HUES48 (cell line): ENCODE measurements around the gene ITGA7.

ENCODE experiments used
- H3K27ac ChIP-seq: one replicate; pipeline ENCODE4 v1.7.0; 2013; ENCODE audit warnings: low read depth, low read length, inconsistent platforms
- H3K27me3 ChIP-seq: 2 replicates; pipeline ENCODE4 v1.6.1; 2013; ENCODE audit warnings: mild to moderate bottlenecking, low read length; ENCODE audit not compliant: control insufficient read depth, insufficient read depth
- H3K36me3 ChIP-seq: 2 replicates; pipeline ENCODE4 v1.6.1; 2013; ENCODE audit warnings: low read length; ENCODE audit not compliant: control insufficient read depth, insufficient read depth
- H3K4me1 ChIP-seq: 2 replicates; pipeline ENCODE4 v1.6.1; 2013; ENCODE audit warnings: mild to moderate bottlenecking, low read length; ENCODE audit not compliant: control insufficient read depth, insufficient read depth
- H3K4me3 ChIP-seq: 2 replicates; pipeline ENCODE4 v1.5.1; 2013; ENCODE audit warnings: mild to moderate bottlenecking, low read depth, low read length
- H3K9ac ChIP-seq: 2 replicates; pipeline ENCODE4 v1.6.1; 2013; ENCODE audit warnings: mild to moderate bottlenecking, low read depth, low read length, moderate library complexity
- H3K9me3 ChIP-seq: 2 replicates; pipeline ENCODE4 v1.6.1; 2013; ENCODE audit warnings: low read length; ENCODE audit not compliant: control insufficient read depth, insufficient read depth

Gene ITGA7

DNA sequence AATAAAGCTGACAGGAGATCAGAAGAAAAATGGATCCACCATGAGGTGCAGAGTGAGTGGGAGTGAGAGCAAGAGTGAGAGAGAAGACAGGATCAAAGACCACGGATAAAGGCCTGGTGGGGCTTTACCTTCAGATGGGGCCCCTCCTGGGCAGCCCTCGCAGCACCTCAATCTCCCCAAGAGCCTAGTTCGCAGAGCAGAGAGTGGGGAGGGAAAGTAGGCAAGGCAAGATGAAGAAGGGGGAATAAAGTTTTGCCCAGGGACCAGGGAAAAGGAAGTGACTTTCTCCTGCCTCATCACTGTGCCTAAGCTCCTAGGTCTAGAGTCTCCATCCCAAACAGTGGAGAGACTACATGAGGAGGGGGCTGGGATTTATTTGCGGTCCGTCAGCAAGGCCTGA, 60.7 kb downstream of the ITGA7 start:
- peaks cover 12% of the 10 kb centered on the region for H3K9me3 ChIP-seq
- no peak overlapping the region for H3K4me3 ChIP-seq
- H3K27ac ChIP-seq, result no peak overlapping the region
- no peaks in the 10 kb centered on the region for H3K36me3 ChIP-seq
- H3K27me3 ChIP-seq, result no peaks in the 10 kb centered on the region
- H3K4me1 ChIP-seq, result 0 out of 2 replicates have a peak, but pooled peaks cover 5% of the 10 kb centered on the region
- no peak overlapping the region for H3K9ac ChIP-seq

GRCh38 chr12:55644591-55644990, 63.1 kb downstream of the ITGA7 start:
- H3K27me3 ChIP-seq, result no peaks in the 10 kb centered on the region
- no peak overlapping the region for H3K27ac ChIP-seq
- 0 out of 2 replicates have a peak, but pooled peaks cover 5% of the 10 kb centered on the region for H3K4me1 ChIP-seq

DNA sequence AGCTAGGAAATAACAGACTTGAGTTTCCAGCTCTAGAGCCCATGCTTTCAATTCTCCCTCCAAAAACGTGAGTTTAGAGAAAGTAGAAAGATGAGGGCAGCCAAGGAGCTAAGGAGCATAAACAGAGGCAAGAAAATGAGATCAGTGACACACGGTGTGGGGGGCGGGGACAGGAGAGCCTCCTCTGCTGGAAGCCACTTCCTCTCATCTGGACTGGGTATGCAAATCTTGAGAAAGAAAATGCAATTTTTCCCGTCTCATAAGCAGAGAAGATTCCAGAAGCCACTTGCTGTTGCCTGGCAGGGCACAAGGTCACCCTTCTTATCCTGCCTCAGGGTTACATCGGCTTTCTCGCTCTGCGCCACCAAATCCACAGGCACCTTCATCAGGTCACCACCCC, 65.0 kb downstream of the ITGA7 start:
- Histone ChIP-seq H3K27ac (no peak overlapping the region), H3K27me3 (no peaks in the 10 kb centered on the region), H3K4me1 (0 out of 2 replicates have a peak, but pooled peaks cover 5% of the 10 kb centered on the region), H3K36me3 (no peaks in the 10 kb centered on the region), H3K9me3 (peaks cover 6% of the 10 kb centered on the region; the same call in 1 of the 2 replicates), H3K4me3 (no peak overlapping the region), H3K9ac (no peak overlapping the region)

More at GRCh38 chr12:55644591-55644990, 63.1 kb downstream of the ITGA7 start:
- Histone ChIP-seq H3K36me3 (no peaks in the 10 kb centered on the region), H3K4me3 (no peak overlapping the region), H3K9me3 (peaks cover 8% of the 10 kb centered on the region), H3K9ac (no peak overlapping the region)

DNA sequence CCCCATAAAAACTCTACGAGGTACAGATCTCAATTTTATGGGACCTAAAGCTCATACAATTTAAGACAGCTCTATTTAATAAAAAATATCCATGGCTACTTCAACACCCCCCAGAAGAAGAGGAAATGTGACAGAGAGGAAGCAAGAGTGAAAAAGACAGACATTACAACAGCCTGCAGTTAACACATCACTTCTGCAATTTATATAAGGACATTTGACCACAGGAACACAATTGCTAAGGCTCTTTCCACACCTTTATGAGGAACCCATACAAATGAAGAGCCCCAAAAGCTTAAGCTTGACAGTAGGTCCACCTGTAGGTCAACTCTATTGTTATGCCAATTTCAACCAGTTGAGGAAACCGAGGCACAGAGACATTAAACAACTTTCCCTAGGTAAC, 65.4 kb downstream of the ITGA7 start:
- no peaks in the 10 kb centered on the region for H3K27me3 ChIP-seq
- 0 out of 2 replicates have a peak, but pooled peaks cover 5% of the 10 kb centered on the region for H3K4me1 ChIP-seq
- H3K9ac ChIP-seq, result no peak overlapping the region
- peaks cover 6% of the 10 kb centered on the region; the same call in 1 of the 2 replicates for H3K9me3 ChIP-seq
- H3K36me3 ChIP-seq, result no peaks in the 10 kb centered on the region
- no peak overlapping the region for H3K4me3 ChIP-seq
- no peak overlapping the region for H3K27ac ChIP-seq

DNA sequence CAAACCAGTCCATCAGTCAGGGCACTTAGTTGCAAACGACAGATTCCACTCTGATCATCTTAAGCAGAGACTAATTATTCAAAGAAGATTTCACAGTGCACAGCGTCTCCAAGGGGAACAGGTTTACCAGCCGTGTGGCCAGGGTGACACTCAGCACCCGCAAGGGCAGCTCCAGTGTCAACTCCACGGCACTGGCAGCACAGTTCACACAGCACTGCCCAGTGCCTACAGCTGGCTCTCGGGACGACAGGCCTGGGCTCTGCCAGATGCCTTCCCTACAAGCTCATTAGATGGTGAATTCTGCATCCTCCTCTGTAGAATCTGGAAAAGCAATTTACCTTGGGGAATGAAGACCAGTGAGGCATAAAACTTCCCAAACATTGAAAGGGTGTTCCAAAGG, 66.1 kb downstream of the ITGA7 start:
- no peak overlapping the region for H3K9ac ChIP-seq
- H3K4me3 ChIP-seq, result no peak overlapping the region

DNA sequence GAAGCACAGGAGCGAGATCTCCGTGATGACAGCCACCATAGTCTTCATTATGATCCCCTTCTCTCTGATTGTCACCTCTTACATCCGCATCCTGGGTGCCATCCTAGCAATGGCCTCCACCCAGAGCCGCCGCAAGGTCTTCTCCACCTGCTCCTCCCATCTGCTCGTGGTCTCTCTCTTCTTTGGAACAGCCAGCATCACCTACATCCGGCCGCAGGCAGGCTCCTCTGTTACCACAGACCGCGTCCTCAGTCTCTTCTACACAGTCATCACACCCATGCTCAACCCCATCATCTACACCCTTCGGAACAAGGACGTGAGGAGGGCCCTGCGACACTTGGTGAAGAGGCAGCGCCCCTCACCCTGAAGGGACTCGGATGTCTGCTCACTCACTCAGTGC, 70.2 kb downstream of the ITGA7 start:
- Histone ChIP-seq H3K4me3 (no peak overlapping the region), H3K36me3 (no peaks in the 10 kb centered on the region), H3K4me1 (no peaks in the 10 kb centered on the region), H3K9ac (no peak overlapping the region), H3K27ac (no peak overlapping the region), H3K9me3 (no peaks in the 10 kb centered on the region), H3K27me3 (no peaks in the 10 kb centered on the region)

More for the DNA sequence above, 66.1 kb downstream of the ITGA7 start:
- Histone ChIP-seq H3K4me1 (0 out of 2 replicates have a peak, but pooled peaks cover 3% of the 10 kb centered on the region), H3K27ac (no peak overlapping the region), H3K36me3 (no peaks in the 10 kb centered on the region), H3K9me3 (no peaks in the 10 kb centered on the region), H3K27me3 (no peaks in the 10 kb centered on the region)

DNA sequence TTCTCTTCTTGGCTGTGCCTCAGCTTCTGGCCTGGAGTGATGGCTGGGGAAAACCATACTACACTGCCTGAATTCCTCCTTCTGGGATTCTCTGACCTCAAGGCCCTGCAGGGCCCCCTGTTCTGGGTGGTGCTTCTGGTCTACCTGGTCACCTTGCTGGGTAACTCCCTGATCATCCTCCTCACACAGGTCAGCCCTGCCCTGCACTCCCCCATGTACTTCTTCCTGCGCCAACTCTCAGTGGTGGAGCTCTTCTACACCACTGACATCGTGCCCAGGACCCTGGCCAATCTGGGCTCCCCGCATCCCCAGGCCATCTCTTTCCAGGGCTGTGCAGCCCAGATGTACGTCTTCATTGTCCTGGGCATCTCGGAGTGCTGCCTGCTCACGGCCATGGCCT, 70.9 kb downstream of the ITGA7 start, which contains the start of gene OR10P1:
Gene OR10P1, plus strand, starts transcription at position 40 of the 400 bp plus-strand sequence. Its CDS starts 0 bp downstream, at position 40.
- Histone ChIP-seq H3K27ac (no peak within 1 kb of the TSS), H3K27me3 (no peaks in the 10 kb centered on the region), H3K9ac (no peak within 1 kb of the TSS), H3K9me3 (no peaks in the 10 kb centered on the region), H3K4me3 (no peak within 1 kb of the TSS), H3K4me1 (no peaks in the 10 kb centered on the region), H3K36me3 (no peaks in the 10 kb centered on the region)

GRCh38 chr12:55636116-55636655, 71.5 kb downstream of the ITGA7 start:
- Histone ChIP-seq H3K9me3 (no peaks in the 10 kb centered on the region), H3K4me3 (no peak overlapping the region), H3K27ac (no peak overlapping the region), H3K4me1 (no peaks in the 10 kb centered on the region), H3K9ac (no peak overlapping the region), H3K36me3 (no peaks in the 10 kb centered on the region), H3K27me3 (no peaks in the 10 kb centered on the region)
